WTC11 (cell line): ENCODE data around the gene NAV2. TPM values are rescaled to one million over a fixed set of nuclear protein-coding genes. Genes with fewer than 3 reads are reported as not detected.

ENCODE experiments used
- ATAC-seq: fragments of 200-7000 bp; cut with Tn5 transposase; 2 replicates; pipeline ENCODE4 v1.10.0; 2021; ENCODE audit warnings: mild to moderate bottlenecking, moderate library complexity
- CTCF ChIA-PET: fragments of 300-600 bp; sonication (Branson Sonifier 250); formaldehyde crosslinking; loops from one replicate; lab custom pipeline; 2021; ENCODE audit warnings: antibody characterized with exemption; lab: Charles Lee
- POLR2A ChIA-PET: fragments of 350-600 bp; sonication (Branson Sonifier 250); formaldehyde crosslinking; loops from one replicate; lab custom pipeline; 2021; ENCODE audit warnings: antibody characterized with exemption; lab: Charles Lee
- DNase-seq: peaks from one replicate; pipeline ENCODE4 v3.0.0; 2021; ENCODE audit warnings: low spot score
- H3K27ac Mint-ChIP-seq: 2 replicates; pipeline ENCODE4 v1.8.0; 2021; ENCODE audit warnings: mixed read lengths
- H3K27me3 Mint-ChIP-seq: 2 replicates; pipeline ENCODE4 v1.8.0; 2021; ENCODE audit warnings: low read depth, mild to moderate bottlenecking, moderate library complexity, mixed read lengths
- H3K36me3 Mint-ChIP-seq: 2 replicates; pipeline ENCODE4 v1.8.0; 2021; ENCODE audit warnings: mixed read lengths
- H3K4me1 Mint-ChIP-seq: 2 replicates; pipeline ENCODE4 v1.8.0; 2022; ENCODE audit warnings: mixed read lengths
- H3K4me3 Mint-ChIP-seq: 2 replicates; pipeline ENCODE4 v1.8.0; 2021; ENCODE audit warnings: mild to moderate bottlenecking, moderate library complexity, mixed read lengths
- H3K9me3 Mint-ChIP-seq: 2 replicates; pipeline ENCODE4 v1.8.0; 2021; ENCODE audit warnings: mixed read lengths
- ATF3 ChIP-seq: sonication (generic); formaldehyde crosslinking; conservative IDR thresholded peaks from 2 replicates; pipeline ENCODE4 v1.8.1; 2022; ENCODE audit warnings: mild to moderate bottlenecking, missing genetic modification reagents
- ATF6 ChIP-seq: sonication (generic); formaldehyde crosslinking; IDR thresholded peaks from 2 replicates; pipeline ENCODE4 v1.8.1; 2023; ENCODE audit warnings: mild to moderate bottlenecking, missing genetic modification reagents
- CDX4 ChIP-seq: fragments of 250-450 bp; sonication (Bioruptor Pico); IDR thresholded peaks from 2 replicates; pipeline ENCODE4 v1.9.0; 2021; ENCODE audit warnings: moderate library complexity, mild to moderate bottlenecking, inconsistent platforms, borderline replicate concordance
- CREM ChIP-seq: sonication (generic); formaldehyde crosslinking; IDR thresholded peaks from 2 replicates; pipeline ENCODE4 v1.8.1; 2022; ENCODE audit warnings: mild to moderate bottlenecking, missing genetic modification reagents, moderate library complexity
- E2F1 ChIP-seq: sonication (generic); formaldehyde crosslinking; IDR thresholded peaks from 2 replicates; pipeline ENCODE4 v1.8.0; 2022; ENCODE audit warnings: mild to moderate bottlenecking, missing genetic modification reagents
- ELF4 ChIP-seq: sonication (generic); formaldehyde crosslinking; IDR thresholded peaks from 2 replicates; pipeline ENCODE4 v1.8.1; 2022; ENCODE audit warnings: low read depth, mild to moderate bottlenecking, moderate library complexity, missing genetic modification reagents
- EMX1 ChIP-seq: fragments of 250-450 bp; sonication (Bioruptor Pico); IDR thresholded peaks from 2 replicates; pipeline ENCODE4 v1.8.0; 2021; ENCODE audit warnings: mild to moderate bottlenecking
- FOXK1 ChIP-seq: sonication (generic); formaldehyde crosslinking; IDR thresholded peaks from 2 replicates; pipeline ENCODE4 v1.8.0; 2022; ENCODE audit warnings: mild to moderate bottlenecking, moderate library complexity, missing genetic modification reagents
- FOXP1 ChIP-seq: sonication (generic); formaldehyde crosslinking; IDR thresholded peaks from 2 replicates; pipeline ENCODE4 v1.8.0; 2022; ENCODE audit warnings: missing genetic modification reagents, mild to moderate bottlenecking, moderate library complexity, borderline replicate concordance
- GABPB1 ChIP-seq: sonication (generic); formaldehyde crosslinking; IDR thresholded peaks from 2 replicates; pipeline ENCODE4 v1.8.1; 2023; ENCODE audit warnings: mild to moderate bottlenecking, missing genetic modification reagents
- HMGA2 ChIP-seq: fragments of 250-450 bp; sonication (Bioruptor Pico); IDR thresholded peaks from 2 replicates; pipeline ENCODE4 v1.4.0; 2021; ENCODE audit warnings: mild to moderate bottlenecking, moderate library complexity
- HMGXB4 ChIP-seq: sonication (generic); formaldehyde crosslinking; IDR thresholded peaks from 2 replicates; pipeline ENCODE4 v1.8.1; 2023; ENCODE audit warnings: mild to moderate bottlenecking, moderate library complexity, missing genetic modification reagents
- MLX ChIP-seq: sonication (generic); formaldehyde crosslinking; IDR thresholded peaks from 2 replicates; pipeline ENCODE4 v1.8.1; 2023; ENCODE audit warnings: mild to moderate bottlenecking, missing genetic modification reagents, moderate library complexity
- MYBL2 ChIP-seq: sonication (generic); formaldehyde crosslinking; IDR thresholded peaks from 2 replicates; pipeline ENCODE4 v1.8.1; 2023; ENCODE audit warnings: mild to moderate bottlenecking, moderate library complexity, missing genetic modification reagents
- NFATC4 ChIP-seq: fragments of 250-450 bp; sonication (Bioruptor Pico); IDR thresholded peaks from 2 replicates; pipeline ENCODE4 v1.9.0; 2021; ENCODE audit warnings: mild to moderate bottlenecking
- NFE2L1 ChIP-seq: sonication (generic); formaldehyde crosslinking; IDR thresholded peaks from 2 replicates; pipeline ENCODE4 v1.8.1; 2023; ENCODE audit warnings: missing genetic modification reagents
- NR1H2 ChIP-seq: sonication (generic); formaldehyde crosslinking; IDR thresholded peaks from 2 replicates; pipeline ENCODE4 v1.9.0; 2021; ENCODE audit warnings: mild to moderate bottlenecking, moderate library complexity, missing genetic modification reagents
- NR2C2 ChIP-seq: sonication (generic); formaldehyde crosslinking; IDR thresholded peaks from 2 replicates; pipeline ENCODE4 v1.8.0; 2022; ENCODE audit warnings: mild to moderate bottlenecking, missing genetic modification reagents
- PRRX2 ChIP-seq: fragments of 250-450 bp; sonication (Bioruptor Pico); IDR thresholded peaks from 2 replicates; pipeline ENCODE4 v1.8.0; 2021; ENCODE audit warnings: mild to moderate bottlenecking
- TP53 ChIP-seq: sonication (generic); formaldehyde crosslinking; IDR thresholded peaks from 2 replicates; pipeline ENCODE4 v1.8.1; 2023; ENCODE audit warnings: mild to moderate bottlenecking, missing genetic modification reagents
- ZNF121 ChIP-seq: sonication (generic); formaldehyde crosslinking; IDR thresholded peaks from 2 replicates; pipeline ENCODE4 v1.8.0; 2023; ENCODE audit warnings: missing genetic modification reagents
- ZNF396 ChIP-seq: fragments of 250-450 bp; sonication (Bioruptor Pico); IDR thresholded peaks from 2 replicates; pipeline ENCODE4 v1.8.0; 2021; ENCODE audit warnings: mild to moderate bottlenecking, moderate library complexity, borderline replicate concordance
- ZNF425 ChIP-seq: fragments of 250-450 bp; sonication (Bioruptor Pico); conservative IDR thresholded peaks from 2 replicates; pipeline ENCODE4 v1.9.0; 2021; ENCODE audit warnings: mild to moderate bottlenecking
- ZNF671 ChIP-seq: fragments of 250-450 bp; sonication (Bioruptor Pico); IDR thresholded peaks from 2 replicates; pipeline ENCODE4 v1.8.0; 2021; ENCODE audit warnings: mild to moderate bottlenecking
- total RNA-seq: library from RNA; stranded (reverse); gene quantifications from 3 replicates; pipeline ENCODE4 v1.2.3, GENCODE V29; 2021

The NAV2 gene
- total RNA-seq, 1 experiment from 2014 or later, result 42.8 TPM

- ChIA-PET CTCF (no interaction called here), POLR2A (no interaction called here)
- ATAC-seq (no peak), DNase-seq (no peak)
- TF ChIP-seq NFATC4 (CRISPR knock-in tag) (no peak), ELF4 (no peak), CREM (CRISPR knock-in tag) (no peak), ZNF396 (CRISPR knock-in tag) (no peak), ATF3 (CRISPR knock-in tag) (no peak), CDX4 (CRISPR knock-in tag) (no peak), MYBL2 (CRISPR knock-in tag) (no peak), FOXP1 (CRISPR knock-in tag) (no peak), NR1H2 (CRISPR knock-in tag) (no peak), ZNF425 (no peak), GABPB1 (no peak), TP53 (CRISPR knock-in tag) (no peak), NR2C2 (CRISPR knock-in tag) (no peak), EMX1 (no peak), ZNF671 (CRISPR knock-in tag) (no peak), NFE2L1 (CRISPR knock-in tag) (no peak), HMGXB4 (CRISPR knock-in tag) (no peak), FOXK1 (CRISPR knock-in tag) (no peak), PRRX2 (CRISPR knock-in tag) (no peak), ZNF121 (CRISPR knock-in tag) (no peak)
- Mint-ChIP-seq H3K27ac (no peak overlapping the region; the same call in 1 of the 2 replicates), H3K4me1 (peaks cover 80% of the 10 kb centered on the region), H3K9me3 (no peaks in the 10 kb centered on the region), H3K4me3 (no peak overlapping the region), H3K27me3 (no peaks in the 10 kb centered on the region), H3K36me3 (no peaks in the 10 kb centered on the region; the same call in 1 of the 2 replicates)
Measured at GRCh38 chr11:19805376-19805775, 92.7 kb downstream of the NAV2 start.

- Mint-ChIP-seq H3K27me3 (no peaks in the 10 kb centered on the region), H3K9me3 (no peaks in the 10 kb centered on the region), H3K4me3 (no peak overlapping the region), H3K36me3 (no peaks in the 10 kb centered on the region; the same call in 1 of the 2 replicates), H3K4me1 (peaks cover 82% of the 10 kb centered on the region), H3K27ac (no peak overlapping the region; the same call in 1 of the 2 replicates)
- ChIA-PET CTCF (no interaction called here), POLR2A (no interaction called here)
- TF ChIP-seq E2F1 (CRISPR knock-in tag), result no peak
- TF ChIP-seq HMGXB4 (CRISPR knock-in tag), result no peak
- TF ChIP-seq GABPB1, result no peak
- no peak for TF ChIP-seq ATF6 (CRISPR knock-in tag)
- no peak for TF ChIP-seq CDX4 (CRISPR knock-in tag)
- no peak for TF ChIP-seq MLX (CRISPR knock-in tag)
- TF ChIP-seq NFE2L1 (CRISPR knock-in tag), result no peak
- TF ChIP-seq HMGA2, result no peak
- no peak for TF ChIP-seq FOXP1 (CRISPR knock-in tag)
- ATAC-seq, result no peak
- no peak for DNase-seq
Measured at GRCh38 chr11:19805827-19806226, 93.2 kb downstream of the NAV2 start.
